Right lobe of liver (tissue), 6 donors: ENCODE measurements around the gene REST. TPM values are rescaled to one million over a fixed set of nuclear protein-coding genes. Genes with fewer than 3 reads are reported as not detected.

Experiments
- ATAC-seq, 4 donors: fragments of 200-7000 bp; cut with Tn5 transposase; one replicate each; pipeline ENCODE4 v1.9.1; 2020; ENCODE audit warnings: mild to moderate bottlenecking in 4 of 4, moderate library complexity in 4 of 4
- DNase-seq, 3 donors: peaks; one replicate each; pipeline ENCODE4 v3.0.0-alpha.2; 2020
- H3K27ac ChIP-seq, 3 donors: fragments of 200-600 bp; one replicate each; pipeline ENCODE4 v1.8.0; 2022
- H3K27me3 ChIP-seq, 2 donors: fragments of 200-600 bp; one replicate each; pipeline ENCODE4 v1.8.0; 2022
- H3K36me3 ChIP-seq, 4 donors: fragments of 200-600 bp; sonication (generic) in 1 of 4; one replicate each; pipeline versions ENCODE4 v1.5.1 to v1.8.0; 2017 to 2022; ENCODE audit warnings: control low read depth in 1 of 4
- H3K4me1 ChIP-seq, 4 donors: fragments of 200-600 bp; sonication (generic) in 1 of 4; one replicate each; pipeline versions ENCODE4 v1.5.1 to v1.8.0; 2017 to 2022; ENCODE audit warnings: control low read depth in 1 of 4
- H3K4me3 ChIP-seq, 3 donors: fragments of 200-600 bp; one replicate each; pipeline ENCODE4 v1.8.0; 2022
- H3K9me3 ChIP-seq, 4 donors: fragments of 200-600 bp; sonication (generic) in 1 of 4; one replicate each; pipeline versions ENCODE4 v1.5.1 to v1.8.0; 2017 to 2022; ENCODE audit warnings: control low read depth in 1 of 4
- POLR2A ChIP-seq: fragments of 450-650 bp; IDR thresholded peaks from one replicate; pipeline ENCODE4 v1.6.1; 2017; ENCODE audit warnings: antibody characterized with exemption, mild to moderate bottlenecking
- whole genome bisulfite sequencing: methylation state at CpG from one replicate; pipeline ENCODE4 v1.1.6; 2018; ENCODE audit warnings: low coverage, low lambda C conversion rate; ENCODE audit not compliant: insufficient coverage; ENCODE audit errors: missing lambda C conversion rate; 5-methylcytosine and 5-hydroxymethylcytosine counted together
- intact Hi-C, 2 donors: fragments of 100-400 bp; cut with DNase I; formaldehyde crosslinking; loops; one replicate each; pipeline versions ENCODE4 v1.11.2 to v1.14.1; 2022
- total RNA-seq, 6 experiments: library from RNA; depleted of rRNA in 2 of 6; stranded (reverse); fragments of >200 nt in 2 of 6; fragmentation: NEBNext Ultra II Directional in 3 of 6; extraction: Animal tissue kit (Norgen Biotek cat#: 25700) in 3 of 6; gene quantifications; one replicate each; pipeline versions ENCODE4 v1.1.0 to v1.2.4, GENCODE V29; 2016 to 2023
- TF ChIP-seq, protein P1 (sequence below), 4 donors: fragments of 200-600 bp in 3 of 4; fragments of 450-650 bp in 1 of 4; IDR thresholded peaks; one replicate each; pipeline versions ENCODE4 v1.5.1 to v1.8.0; 2016 to 2022; ENCODE audit warnings: antibody characterized with exemption in 4 of 4, mild to moderate bottlenecking in 2 of 4
- donor health status: DM: no; HTN: yes; CAD: no.
- donor health status: DM: no; HTN: no; CAD: no.
- donor health status: DM: no; HTN: no; CAD: no.
- donor health status: DM: no; HTN: yes; CAD: no.
- donor health status: DM: no; HTN: yes; CAD: no.

REST gene
- total RNA-seq, 6 experiments from 2014 or later, result 10.6 to 19.3 (median 16.4) TPM

DNA sequence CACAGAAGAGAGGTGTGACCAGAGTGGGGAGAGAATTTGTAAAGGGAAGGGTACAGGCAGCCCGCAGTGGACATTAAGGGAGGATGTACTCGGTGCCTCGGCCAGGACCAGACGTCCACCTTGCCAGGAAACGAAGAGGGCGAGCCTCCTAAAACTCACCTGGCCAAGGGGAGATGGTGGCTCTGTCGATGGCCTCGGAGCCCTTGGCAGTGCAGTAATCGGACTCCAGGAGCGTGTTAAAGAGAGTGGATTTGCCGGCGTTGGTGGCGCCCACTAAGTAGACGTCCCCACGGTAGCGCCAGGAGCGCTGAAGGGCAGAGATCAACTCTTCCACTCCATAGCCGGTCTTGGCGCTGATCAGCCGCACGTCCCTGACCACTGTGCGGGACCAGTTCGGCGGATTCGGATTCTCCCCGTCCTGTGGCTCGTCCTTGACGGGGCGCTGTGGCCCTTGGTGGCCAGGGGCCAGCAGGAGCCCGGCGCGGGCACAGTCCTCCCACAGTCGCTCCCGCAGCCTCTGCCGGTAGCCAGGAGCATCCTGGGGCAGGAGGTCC lies 68.7 kb downstream of the REST start:
- Histone ChIP-seq H3K36me3 (peaks cover 0 to 30% (median 18%) of the 10 kb centered on the region in 4 donors), H3K27ac (peak overlapping the region in 2 of 3 donors; percentile 44 to 80), H3K27me3 (no peaks in the 10 kb centered on the region), H3K4me1 (peaks cover 0 to 33% (median 13%) of the 10 kb centered on the region in 4 donors), H3K4me3 (peak overlapping the region; percentile 96 to 98 (median 96)), H3K9me3 (no peaks in the 10 kb centered on the region)
- WGBS, result 2% methylated on average over 11 of the region's 35 CpGs
- TF ChIP-seq POLR2A, result no peak
- TF ChIP-seq, protein P1, sequence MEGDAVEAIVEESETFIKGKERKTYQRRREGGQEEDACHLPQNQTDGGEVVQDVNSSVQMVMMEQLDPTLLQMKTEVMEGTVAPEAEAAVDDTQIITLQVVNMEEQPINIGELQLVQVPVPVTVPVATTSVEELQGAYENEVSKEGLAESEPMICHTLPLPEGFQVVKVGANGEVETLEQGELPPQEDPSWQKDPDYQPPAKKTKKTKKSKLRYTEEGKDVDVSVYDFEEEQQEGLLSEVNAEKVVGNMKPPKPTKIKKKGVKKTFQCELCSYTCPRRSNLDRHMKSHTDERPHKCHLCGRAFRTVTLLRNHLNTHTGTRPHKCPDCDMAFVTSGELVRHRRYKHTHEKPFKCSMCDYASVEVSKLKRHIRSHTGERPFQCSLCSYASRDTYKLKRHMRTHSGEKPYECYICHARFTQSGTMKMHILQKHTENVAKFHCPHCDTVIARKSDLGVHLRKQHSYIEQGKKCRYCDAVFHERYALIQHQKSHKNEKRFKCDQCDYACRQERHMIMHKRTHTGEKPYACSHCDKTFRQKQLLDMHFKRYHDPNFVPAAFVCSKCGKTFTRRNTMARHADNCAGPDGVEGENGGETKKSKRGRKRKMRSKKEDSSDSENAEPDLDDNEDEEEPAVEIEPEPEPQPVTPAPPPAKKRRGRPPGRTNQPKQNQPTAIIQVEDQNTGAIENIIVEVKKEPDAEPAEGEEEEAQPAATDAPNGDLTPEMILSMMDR (IDR thresholded peaks at IDR 0.05), result no peak
- intact Hi-C loops, result no loop called here
- peak in 2 of 3 donors; percentile 57 for DNase-seq
- ATAC-seq, result peak; percentile 2 to 18 (median 4)

DNA sequence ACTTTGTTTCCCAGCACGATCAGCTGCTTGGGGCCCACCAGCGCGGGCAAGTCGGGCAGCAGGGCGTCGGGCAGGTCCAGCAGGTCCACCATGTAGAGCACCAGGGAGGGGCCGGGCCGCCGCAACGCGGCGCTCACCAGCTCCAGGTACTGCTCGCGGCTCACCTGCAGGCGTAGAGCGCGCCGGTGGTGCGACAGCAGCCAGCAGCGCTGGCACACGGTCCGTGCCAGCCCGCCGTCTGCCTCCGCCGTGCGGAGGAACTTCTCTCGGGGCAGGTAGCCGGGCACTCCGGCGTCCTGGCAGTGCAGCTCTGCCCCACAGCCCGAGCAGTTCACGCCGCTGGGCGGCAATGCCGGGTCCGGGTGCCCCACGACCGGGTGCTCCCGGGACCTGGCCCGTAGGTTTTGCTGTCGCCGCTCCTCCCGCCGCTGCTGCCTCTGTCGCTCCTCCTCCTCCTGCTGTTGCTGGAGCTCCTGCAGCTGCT lies 69.2 kb downstream of the REST start:
- peak; percentile 71 to 76 (median 72) for DNase-seq
- Histone ChIP-seq H3K9me3 (no peaks in the 10 kb centered on the region), H3K27me3 (no peaks in the 10 kb centered on the region), H3K4me3 (peak overlapping the region; percentile 96 to 98 (median 96)), H3K36me3 (peaks cover 0 to 25% (median 18%) of the 10 kb centered on the region in 4 donors), H3K4me1 (peaks cover 0 to 36% (median 13%) of the 10 kb centered on the region in 4 donors), H3K27ac (peak overlapping the region; percentile 44 to 80 (median 68))
- WGBS, result 0% methylated on average over 11 of the region's 46 CpGs
- TF ChIP-seq POLR2A, result no peak
- TF ChIP-seq, protein P1 (IDR thresholded peaks at IDR 0.05), result peak in 2 of 4 donors; percentile 7 to 10
- intact Hi-C loops, result no loop called here
- peak; percentile 47 to 68 (median 56) for ATAC-seq

DNA sequence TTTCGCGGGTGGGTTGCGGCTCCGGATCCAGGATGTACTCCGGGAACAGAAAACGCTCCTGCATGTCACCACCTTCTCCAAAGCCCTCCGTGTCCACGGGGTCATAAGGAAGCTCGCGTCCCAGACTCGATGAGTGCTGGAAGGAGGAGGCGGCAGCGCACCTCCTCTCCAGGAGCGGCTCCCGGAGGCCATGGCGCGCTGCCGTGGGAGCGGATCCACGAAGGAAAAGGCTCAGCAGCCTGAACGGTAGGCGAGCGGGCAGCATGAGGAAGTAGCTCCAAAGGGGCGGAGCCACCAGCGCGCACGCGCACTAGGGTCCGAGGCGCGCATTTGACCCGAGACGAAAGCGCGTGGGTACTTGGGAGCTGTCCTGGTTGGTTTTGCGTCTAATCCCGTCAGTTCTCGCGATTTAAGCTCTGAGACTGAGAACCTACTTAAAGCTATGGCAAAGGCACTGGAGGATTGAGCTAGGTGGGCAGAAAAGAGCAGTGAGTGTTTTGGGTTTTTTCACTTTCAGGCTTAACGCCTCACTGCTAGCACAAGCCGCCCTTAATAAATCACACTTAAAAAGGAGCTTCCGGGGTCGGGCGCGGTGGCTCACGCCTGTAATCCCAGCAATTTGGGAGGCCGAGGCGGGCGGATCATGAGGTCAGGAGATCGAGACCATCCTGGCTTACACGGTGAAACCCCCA lies 69.8 kb downstream of the REST start, which contains the start of gene NOA1:
NOA1 (minus strand) TSS at position 286 of the 692 bp plus-strand sequence; CDS start at position 265, 21 bp downstream.
- ATAC-seq, result peak; percentile 79 to 89 (median 84)
- Histone ChIP-seq H3K9me3 (no peaks in the 10 kb centered on the region), H3K27me3 (no peaks in the 10 kb centered on the region), H3K4me1 (peaks cover 0 to 38% (median 13%) of the 10 kb centered on the region in 4 donors), H3K36me3 (peaks cover 0 to 19% (median 14%) of the 10 kb centered on the region in 4 donors), H3K4me3 (peak within 1 kb of the TSS; percentile 96 to 98 (median 96)), H3K27ac (peak within 1 kb of the TSS; percentile 68 to 80 (median 80))
- 3% methylated on average over 21 of the region's 51 CpGs for WGBS
- TF ChIP-seq, protein P1 (IDR thresholded peaks at IDR 0.05), result no peak
- peak; percentile 75 for TF ChIP-seq POLR2A
- intact Hi-C loops, result no loop called here
- peak; percentile 96 to 98 (median 97) for DNase-seq

DNA sequence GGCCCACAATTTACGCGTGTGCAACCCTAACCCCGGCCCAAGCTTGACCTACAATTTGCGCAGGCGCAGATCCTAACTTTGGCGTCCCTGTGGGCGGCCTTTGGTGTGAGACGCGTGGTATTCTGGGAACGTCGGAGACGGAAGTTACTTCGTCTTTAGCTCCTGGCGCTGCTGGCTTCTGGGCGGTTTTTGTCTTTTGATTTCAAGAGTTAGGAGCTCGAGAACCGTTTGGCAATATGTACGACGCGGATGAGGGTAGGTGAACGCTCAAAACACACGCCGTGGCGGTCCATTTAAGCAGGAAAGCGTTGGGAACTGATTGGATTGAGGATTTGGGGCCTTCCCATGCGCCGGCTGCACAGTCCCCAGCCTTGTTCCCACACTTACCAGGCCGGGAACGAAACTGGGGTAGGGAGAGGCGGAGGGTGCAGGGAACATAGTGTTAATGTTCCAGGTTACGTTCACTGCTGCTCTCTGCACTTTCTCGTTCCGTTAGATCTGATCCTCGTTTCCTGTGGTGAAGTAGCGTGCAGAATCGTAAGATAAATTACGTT lies 71.1 kb downstream of the REST start, which contains the start of gene POLR2B:
POLR2B (plus strand) TSS at position 147 of the 554 bp plus-strand sequence; CDS start at position 237, 90 bp downstream.
- Histone ChIP-seq H3K4me1 (peaks cover 0 to 42% (median 13%) of the 10 kb centered on the region in 4 donors), H3K4me3 (peak within 1 kb of the TSS; percentile 96 to 98 (median 96)), H3K27ac (peak within 1 kb of the TSS; percentile 68 to 80 (median 80)), H3K9me3 (no peaks in the 10 kb centered on the region), H3K27me3 (no peaks in the 10 kb centered on the region), H3K36me3 (peaks cover 0 to 5% (median 2%) of the 10 kb centered on the region in 4 donors)
- WGBS, result under 1% methylated on average over 21 of the region's 37 CpGs
- peak; percentile 79 to 85 (median 82) for ATAC-seq
- intact Hi-C loops, result no loop called here
- DNase-seq, result peak; percentile 96 to 98 (median 97)
- TF ChIP-seq, protein P1 (IDR thresholded peaks at IDR 0.05), result no peak
- TF ChIP-seq POLR2A, result peak; percentile 87
